ENCODE data around the gene SELENBP1. TPM values are rescaled to one million over a fixed set of nuclear protein-coding genes. Genes with fewer than 3 reads are reported as not detected.
A peak's percentile ranks its signal among the peaks of the same experiment; 100 is the strongest.

The SELENBP1 gene
- total RNA-seq (2014; rRNA removed) = 29.8 and 73.5 TPM in 2 replicates
- Bru-seq, nascent RNA = percentile 69 among the genes with signal in this experiment
- percentile 71 among the genes with signal in this experiment for BruChase-seq, experiment 1, labeled RNA remaining after a 6-hour chase
- BruChase-seq, experiment 2, labeled RNA remaining after a 2-hour chase = percentile 70 among the genes with signal in this experiment
- long read RNA-seq, transcript SELENBP1-201 (12 exons, 1,752 nt) = major isoform, 129 of 228 reads
- long read RNA-seq, transcript SELENBP1-218 (11 exons, 1,963 nt) = minor isoform, 29 of 228 reads
- long read RNA-seq, partial matches to known transcripts = 31 of 228 reads
- long read RNA-seq, other reads (novel, unspliced or antisense) = 34 of 228 reads

DNA sequence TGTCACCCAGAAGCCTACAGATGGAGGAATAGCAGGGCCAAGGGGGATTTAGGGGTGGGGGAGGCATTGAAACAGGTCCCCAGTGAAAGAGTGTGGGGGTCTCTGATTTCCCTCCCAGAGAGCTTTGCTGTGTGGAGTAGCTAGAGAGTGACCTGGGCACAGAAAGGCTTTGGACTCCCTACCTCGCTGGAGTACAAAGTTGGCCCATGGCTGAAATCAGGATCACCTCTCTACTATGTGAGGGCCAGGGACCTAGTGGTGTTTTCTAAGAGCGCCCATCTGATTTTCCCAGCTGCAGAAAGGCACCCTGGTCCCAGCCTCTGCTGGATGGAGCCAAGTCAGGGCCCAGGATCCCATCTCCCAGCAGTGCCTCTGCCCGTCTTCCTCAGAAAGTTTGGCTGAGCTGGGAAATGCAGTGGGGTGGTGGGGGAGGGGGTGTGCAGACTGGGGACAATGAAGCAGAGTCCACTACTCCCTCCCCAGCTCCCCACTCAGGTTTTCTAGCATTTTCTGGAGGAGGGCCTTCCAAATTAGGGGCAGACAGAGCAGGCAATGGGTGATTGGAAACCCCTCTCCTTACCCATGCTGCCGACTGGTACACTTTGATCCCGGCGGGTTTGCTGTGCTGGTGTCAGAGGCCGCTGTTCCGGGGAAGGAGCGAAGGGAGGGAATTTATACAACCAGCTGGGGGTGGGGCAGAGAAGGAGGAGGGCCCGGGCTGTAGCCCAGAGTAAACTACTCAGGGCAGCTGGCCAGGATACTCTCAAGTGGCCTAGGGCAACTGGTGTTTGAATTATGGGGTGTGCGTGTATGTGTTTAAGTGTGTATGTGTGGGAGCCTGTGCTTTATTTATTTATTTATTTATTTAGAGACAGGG lies at the start of gene SELENBP1:
TSS of gene SELENBP1 (minus strand) at position 648 of the 877 bp plus-strand sequence. CDS start at position 584, 64 bp downstream.
- ChIA-PET POLR2A (ENCODE audit: unreplicated experiment) (interaction anchor here (0.5 to 0.7 kb wide), 5 partner anchors 31 to 438 kb away, joined by 3 to 9 read pairs (median 3); no protein-coding TSS in a partner anchor), CTCF (interaction anchor here (0.6 kb wide), 3 partner anchors 71 to 120 kb away, joined by 3 read pairs; no protein-coding TSS in a partner anchor)
- no peak for TF ChIP-seq EZH2phosphoT487 (IDR thresholded peaks at IDR 0.05; ENCODE audit: borderline replicate concordance, low read length)
- no peak for TF ChIP-seq CTCF (conservative IDR thresholded peaks at IDR 0.05; ENCODE audit: low read depth, low read length)
- TF ChIP-seq EZH2 (IDR thresholded peaks at IDR 0.05; ENCODE audit: low read length, unreplicated experiment) = no peak
- Histone ChIP-seq H2AFZ (ENCODE audit: low read length) (peak within 1 kb of the TSS; percentile 68), H3K36me3 (ENCODE audit: low read depth, low read length) (no peaks in the 10 kb centered on the region), H3K4me2 (ENCODE audit: low read length) (peak within 1 kb of the TSS; percentile 74), H3F3A (ENCODE audit: low read length, unreplicated experiment) (no peaks in the 10 kb centered on the region), H3K4me1 (ENCODE audit: insufficient read depth, low read length) (peaks cover 31% of the 10 kb centered on the region), H3K9me3 (ENCODE audit: low read length) (no peaks in the 10 kb centered on the region), H3K27me3 (ENCODE audit: low read length) (no peaks in the 10 kb centered on the region), H3K9me2 (replicated peaks; ENCODE audit: low read length) (no peaks in the 10 kb centered on the region), H3K79me2 (ENCODE audit: low read length) (no peaks in the 10 kb centered on the region), H3K4me3 (ENCODE audit: low read length) (peak within 1 kb of the TSS; percentile 61), H3K27ac (ENCODE audit: low read length) (no peak within 1 kb of the TSS), H3K9ac (ENCODE audit: low read length) (peak within 1 kb of the TSS; percentile 17; the same call in 1 of the 2 replicates), H4K20me1 (ENCODE audit: low read length) (no peaks in the 10 kb centered on the region)
- ATAC-seq (peak; percentile 72), DNase-seq (peak; percentile 85)
- intact Hi-C loops (cut with micrococcal nuclease) = no loop called here
- BruUV-seq (replicated peaks) = TSS peak; percentile 74

DNA sequence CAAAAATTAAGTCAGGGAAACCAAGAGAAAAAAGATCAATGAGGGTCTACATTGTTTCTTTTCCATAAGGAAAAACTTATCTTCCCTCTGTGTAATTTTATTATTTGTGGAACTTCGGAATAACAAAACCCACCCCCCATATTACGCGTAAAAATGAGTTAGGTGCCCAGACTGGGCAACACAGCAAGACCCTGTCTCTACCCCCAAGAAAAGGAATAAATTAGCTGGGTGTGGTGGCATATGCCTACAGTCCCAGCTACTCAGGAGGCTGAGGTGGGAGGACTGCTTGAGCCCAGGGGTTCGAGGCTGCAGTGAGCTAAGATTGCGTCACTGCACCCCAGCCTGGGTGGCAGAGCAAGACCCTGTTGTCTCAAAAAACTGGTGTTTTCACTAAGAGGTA lies 47.3 kb upstream of the SELENBP1 start:
- no peaks in the 10 kb centered on the region for H3K9me2 ChIP-seq (replicated peaks; ENCODE audit: low read length)
- ChIA-PET CTCF (interaction anchor here (0.6 kb wide), 1 partner anchor 650 kb away, joined by 3 read pairs; no protein-coding TSS in a partner anchor), POLR2A (ENCODE audit: unreplicated experiment) (no interaction called here)
- DNase-seq (no peak), ATAC-seq (no peak)
- intact Hi-C loops (cut with micrococcal nuclease) = no loop called here
- H3K79me2 ChIP-seq (ENCODE audit: low read length) = no peaks in the 10 kb centered on the region
- H3F3A ChIP-seq (ENCODE audit: low read length, unreplicated experiment) = no peaks in the 10 kb centered on the region
- no peak overlapping the region for H3K9ac ChIP-seq (ENCODE audit: low read length)
- H2AFZ ChIP-seq (ENCODE audit: low read length) = no peak overlapping the region
- BruUV-seq (replicated peaks) = no TSS peak
- H4K20me1 ChIP-seq (ENCODE audit: low read length) = no peaks in the 10 kb centered on the region
- no peaks in the 10 kb centered on the region for H3K4me1 ChIP-seq (ENCODE audit: insufficient read depth, low read length)
- peaks cover 59% of the 10 kb centered on the region for H3K36me3 ChIP-seq (ENCODE audit: low read depth, low read length)
- H3K27me3 ChIP-seq (ENCODE audit: low read length) = no peaks in the 10 kb centered on the region
- H3K9me3 ChIP-seq (ENCODE audit: low read length) = no peaks in the 10 kb centered on the region
- no peak overlapping the region for H3K27ac ChIP-seq (ENCODE audit: low read length)
- TF ChIP-seq CTCF (conservative IDR thresholded peaks at IDR 0.05; ENCODE audit: low read depth, low read length) = no peak
- TF ChIP-seq EZH2phosphoT487 (IDR thresholded peaks at IDR 0.05; ENCODE audit: borderline replicate concordance, low read length) = no peak
- TF ChIP-seq EZH2 (IDR thresholded peaks at IDR 0.05; ENCODE audit: low read length, unreplicated experiment) = no peak
- no peak overlapping the region for H3K4me2 ChIP-seq (ENCODE audit: low read length)
- no peak overlapping the region for H3K4me3 ChIP-seq (ENCODE audit: low read length)
